Smooth muscle cell (in vitro differentiated cells): ENCODE measurements around the gene FUBP3. TPM values are rescaled to one million over a fixed set of nuclear protein-coding genes. Genes with fewer than 3 reads are reported as not detected.

Experiments
- DNase-seq: peaks from one replicate; lab custom pipeline; 2025; ENCODE audit not compliant: unreplicated experiment; lab: John Stamatoyannopoulos, UW
- H2AFZ ChIP-seq: fragments of 200-600 bp; sonication (generic); 2 replicates; pipeline ENCODE4 v1.6.0; 2016; ENCODE audit warnings: antibody characterized with exemption, low read depth, mild to moderate bottlenecking
- H3F3A ChIP-seq: fragments of 200-600 bp; sonication (generic); 2 replicates; pipeline ENCODE4 v1.6.0; 2017; ENCODE audit warnings: antibody characterized with exemption, low read depth
- H3K27ac ChIP-seq: fragments of 200-600 bp; sonication (generic); 2 replicates; pipeline ENCODE4 v1.5.1; 2016; ENCODE audit warnings: low read depth, mild to moderate bottlenecking
- H3K27me3 ChIP-seq: fragments of 200-600 bp; sonication (generic); 2 replicates; pipeline ENCODE4 v1.6.1; 2016; ENCODE audit warnings: low read depth, mild to moderate bottlenecking
- H3K36me3 ChIP-seq: fragments of 200-600 bp; sonication (generic); 2 replicates; pipeline ENCODE4 v1.5.1; 2016; ENCODE audit warnings: low read depth
- H3K4me1 ChIP-seq: fragments of 200-600 bp; sonication (generic); 2 replicates; pipeline ENCODE4 v1.5.1; 2016; ENCODE audit warnings: low read depth
- H3K4me2 ChIP-seq: fragments of 200-600 bp; sonication (generic); 2 replicates; pipeline ENCODE4 v1.6.0; 2016; ENCODE audit warnings: mild to moderate bottlenecking
- H3K4me3 ChIP-seq: fragments of 200-600 bp; sonication (generic); 2 replicates; pipeline ENCODE4 v1.5.1; 2016; ENCODE audit warnings: mild to moderate bottlenecking
- H3K79me2 ChIP-seq: fragments of 200-600 bp; sonication (generic); 2 replicates; pipeline ENCODE4 v1.6.0; 2016; ENCODE audit warnings: low read depth, mild to moderate bottlenecking
- H3K9ac ChIP-seq: fragments of 200-600 bp; sonication (generic); 2 replicates; pipeline ENCODE4 v1.6.0; 2016; ENCODE audit warnings: low read depth
- H3K9me3 ChIP-seq: fragments of 200-600 bp; sonication (generic); replicated peaks from 2 replicates; pipeline ENCODE4 v1.5.1; 2016; ENCODE audit warnings: low read depth
- H4K20me1 ChIP-seq: fragments of 200-600 bp; sonication (generic); 2 replicates; pipeline ENCODE4 v1.6.0; 2016; ENCODE audit warnings: low read depth
- WGBS: methylation state at CpG from one replicate; pipeline ENCODE4 v1.1.7; 2016; ENCODE audit warnings: low lambda C conversion rate; 5-methylcytosine and 5-hydroxymethylcytosine counted together
- polyA plus RNA-seq: library from polyadenylated mRNA; unstranded; fragments of >200 nt; fragmentation: Nextera tagmentation; extraction: Ambion mirVana; gene quantifications from 2 replicates; pipeline ENCODE4 v1.2.1, GENCODE V29; 2016
- total RNA-seq: library from RNA; depleted of rRNA; stranded (reverse); fragments of >200 nt; gene quantifications from 2 replicates; pipeline ENCODE4 v1.2.3, GENCODE V29; 2014
- TF ChIP-seq, protein P1 (sequence below): fragments of 200-600 bp; sonication (generic); IDR thresholded peaks from 2 replicates; pipeline ENCODE4 v1.5.1; 2017; ENCODE audit warnings: borderline replicate concordance, mild to moderate bottlenecking, antibody characterized with exemption; ENCODE audit not compliant: insufficient read depth, poor library complexity, severe bottlenecking

Gene FUBP3
- total and polyA plus RNA-seq, 2 experiments from 2014 or later: 46.9 to 52.5 TPM

DNA sequence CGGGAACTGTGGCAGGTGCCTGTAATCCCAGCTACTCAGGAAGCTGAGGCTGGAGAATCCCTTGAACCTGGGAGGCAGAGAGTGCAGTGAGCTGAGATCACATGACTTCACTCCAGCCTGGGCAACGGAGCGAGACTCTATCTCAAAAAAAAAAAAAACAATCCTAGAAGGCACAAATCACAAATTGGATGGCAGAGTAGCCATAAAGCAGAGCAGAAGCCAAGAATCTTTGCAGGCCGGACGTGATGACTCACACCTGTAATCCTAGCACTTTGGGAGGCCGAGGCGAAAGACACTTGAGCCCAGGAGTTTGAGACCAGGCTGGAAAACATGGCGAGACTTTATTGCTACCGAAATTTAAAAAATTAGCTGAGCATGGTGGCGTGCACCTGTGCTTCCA lies 9.2 kb upstream of the FUBP3 start:
- Histone ChIP-seq H3K36me3 (no peaks in the 10 kb centered on the region), H3K4me1 (no peaks in the 10 kb centered on the region), H3K4me2 (no peak overlapping the region), H4K20me1 (no peaks in the 10 kb centered on the region), H3K27me3 (no peaks in the 10 kb centered on the region), H3K9ac (no peak overlapping the region), H3K4me3 (no peak overlapping the region), H3F3A (no peaks in the 10 kb centered on the region), H3K79me2 (no peaks in the 10 kb centered on the region), H3K27ac (no peak overlapping the region), H3K9me3 (no peaks in the 10 kb centered on the region), H2AFZ (no peak overlapping the region)
- 56% methylated on average over 10 of the region's 10 CpGs for WGBS
- DNase-seq: no peak
- TF ChIP-seq, protein P1, sequence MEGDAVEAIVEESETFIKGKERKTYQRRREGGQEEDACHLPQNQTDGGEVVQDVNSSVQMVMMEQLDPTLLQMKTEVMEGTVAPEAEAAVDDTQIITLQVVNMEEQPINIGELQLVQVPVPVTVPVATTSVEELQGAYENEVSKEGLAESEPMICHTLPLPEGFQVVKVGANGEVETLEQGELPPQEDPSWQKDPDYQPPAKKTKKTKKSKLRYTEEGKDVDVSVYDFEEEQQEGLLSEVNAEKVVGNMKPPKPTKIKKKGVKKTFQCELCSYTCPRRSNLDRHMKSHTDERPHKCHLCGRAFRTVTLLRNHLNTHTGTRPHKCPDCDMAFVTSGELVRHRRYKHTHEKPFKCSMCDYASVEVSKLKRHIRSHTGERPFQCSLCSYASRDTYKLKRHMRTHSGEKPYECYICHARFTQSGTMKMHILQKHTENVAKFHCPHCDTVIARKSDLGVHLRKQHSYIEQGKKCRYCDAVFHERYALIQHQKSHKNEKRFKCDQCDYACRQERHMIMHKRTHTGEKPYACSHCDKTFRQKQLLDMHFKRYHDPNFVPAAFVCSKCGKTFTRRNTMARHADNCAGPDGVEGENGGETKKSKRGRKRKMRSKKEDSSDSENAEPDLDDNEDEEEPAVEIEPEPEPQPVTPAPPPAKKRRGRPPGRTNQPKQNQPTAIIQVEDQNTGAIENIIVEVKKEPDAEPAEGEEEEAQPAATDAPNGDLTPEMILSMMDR: no peak

DNA sequence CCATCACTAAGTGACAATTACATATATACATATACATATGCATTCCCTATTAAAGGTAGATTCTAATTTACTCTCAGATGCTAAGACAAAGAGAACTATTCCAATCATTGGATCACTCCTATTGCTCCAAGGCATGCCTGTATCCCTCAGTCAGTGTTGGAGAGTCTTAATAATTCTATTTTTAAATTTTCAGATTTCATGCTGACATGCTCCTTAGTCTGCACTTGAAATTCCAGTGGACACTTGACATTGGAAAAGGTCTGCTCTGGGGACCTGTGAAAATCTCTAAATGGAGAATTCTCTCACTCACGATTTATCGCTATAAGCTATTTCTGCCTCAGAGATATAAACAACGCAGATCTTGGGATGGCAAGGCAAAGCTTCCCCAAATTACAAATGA lies 3.9 kb upstream of the FUBP3 start:
- WGBS: 96% methylated on average over 3 of the region's 3 CpGs
- Histone ChIP-seq H3K27me3 (no peaks in the 10 kb centered on the region), H4K20me1 (peaks cover 8% of the 10 kb centered on the region), H3K36me3 (no peaks in the 10 kb centered on the region), H3K79me2 (peaks cover 12% of the 10 kb centered on the region), H3K9me3 (no peaks in the 10 kb centered on the region), H3K27ac (no peak overlapping the region), H3K4me2 (no peak overlapping the region), H3K4me3 (no peak overlapping the region), H3K9ac (no peak overlapping the region), H3F3A (peaks cover 5% of the 10 kb centered on the region), H2AFZ (no peak overlapping the region), H3K4me1 (peaks cover 4% of the 10 kb centered on the region)
- TF ChIP-seq, protein P1: no peak
- DNase-seq: no peak

DNA sequence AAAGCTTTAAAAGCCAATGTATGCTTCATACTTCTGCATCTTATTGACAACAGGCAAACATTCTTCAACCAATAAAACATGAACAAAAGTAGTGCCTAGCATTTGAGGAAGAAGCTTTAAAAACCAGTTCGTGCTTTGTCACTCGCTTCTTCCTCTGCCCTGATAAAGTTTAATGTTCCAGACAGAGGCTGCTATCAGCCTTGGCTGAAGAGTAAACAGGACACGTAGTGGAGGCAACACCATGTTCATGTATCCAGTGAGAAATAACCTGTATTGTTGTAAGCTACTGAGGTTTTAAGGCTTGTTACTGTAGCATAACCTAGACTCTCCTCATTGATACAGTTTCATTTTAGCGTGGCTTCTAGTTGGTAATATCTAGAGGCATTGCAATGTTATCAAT lies 3.2 kb upstream of the FUBP3 start:
- no peak for DNase-seq
- H3K4me3 ChIP-seq: no peak overlapping the region
- H3K27me3 ChIP-seq: no peaks in the 10 kb centered on the region
- H2AFZ ChIP-seq: no peak overlapping the region
- no peak overlapping the region for H3K27ac ChIP-seq
- peaks cover 15% of the 10 kb centered on the region for H4K20me1 ChIP-seq
- H3K4me2 ChIP-seq: no peak overlapping the region
- TF ChIP-seq, protein P1: no peak
- H3K79me2 ChIP-seq: peaks cover 18% of the 10 kb centered on the region
- H3F3A ChIP-seq: peaks cover 5% of the 10 kb centered on the region
- peaks cover 8% of the 10 kb centered on the region for H3K4me1 ChIP-seq
- H3K9me3 ChIP-seq: no peaks in the 10 kb centered on the region
- WGBS: 56% methylated on average over 4 of the region's 4 CpGs
- no peak overlapping the region for H3K9ac ChIP-seq
- H3K36me3 ChIP-seq: no peaks in the 10 kb centered on the region

DNA sequence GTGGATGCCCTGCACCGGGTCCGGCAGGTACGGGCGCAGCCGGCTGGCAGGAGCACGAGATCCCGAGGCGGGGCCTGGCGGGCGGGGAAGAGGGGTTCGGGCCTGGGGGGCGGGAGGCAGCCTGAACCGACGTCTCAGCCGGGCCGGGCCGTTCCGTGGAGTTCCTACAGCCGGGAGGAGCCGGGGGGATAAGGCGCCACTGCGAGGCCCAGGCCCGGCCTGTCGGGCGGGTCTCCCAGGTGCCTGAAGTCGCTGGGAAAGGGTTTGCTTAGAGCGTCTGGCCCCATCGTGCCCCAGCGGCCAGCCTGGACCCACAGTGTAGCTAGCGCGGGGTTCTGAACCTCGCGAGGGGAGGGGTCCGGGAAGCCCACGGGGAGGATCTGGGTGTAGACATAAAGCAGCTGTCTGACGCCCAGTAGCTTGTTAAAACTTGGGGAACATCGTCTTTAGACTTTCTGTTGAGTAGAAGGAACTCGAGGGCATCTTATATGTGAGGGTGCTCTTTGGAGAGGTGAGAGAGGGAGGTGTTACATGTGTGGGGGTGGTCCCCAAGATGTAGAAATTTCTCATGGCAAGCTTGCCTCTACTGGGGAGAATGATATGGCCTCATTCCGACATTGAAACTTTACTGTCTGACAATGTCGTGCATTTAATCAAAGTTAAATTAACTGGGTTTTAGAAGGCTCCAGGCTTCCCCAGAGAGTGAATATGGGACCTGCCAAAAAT lies 524 bp downstream of the FUBP3 start:
- peak overlapping the region; percentile 100 for H3K4me2 ChIP-seq
- peak overlapping the region; percentile 99 for H3K4me3 ChIP-seq
- H3K27me3 ChIP-seq: no peaks in the 10 kb centered on the region
- H3K79me2 ChIP-seq: peaks cover 56% of the 10 kb centered on the region
- peak overlapping the region; percentile 98 for H3K9ac ChIP-seq
- H2AFZ ChIP-seq: peak overlapping the region; percentile 21
- WGBS: 2% methylated on average over 33 of the region's 40 CpGs
- H3F3A ChIP-seq: peaks cover 5% of the 10 kb centered on the region
- no peak for DNase-seq
- H3K9me3 ChIP-seq: no peaks in the 10 kb centered on the region
- H3K4me1 ChIP-seq: peaks cover 8% of the 10 kb centered on the region
- H3K36me3 ChIP-seq: no peaks in the 10 kb centered on the region
- TF ChIP-seq, protein P1: no peak
- peak overlapping the region; percentile 99 for H3K27ac ChIP-seq
- H4K20me1 ChIP-seq: peaks cover 52% of the 10 kb centered on the region
